Ramos (cell line): ENCODE results near the gene ZNF428.
"Not testable (repeated sequence)": the region's sequence is repeated elsewhere in the genome, so short reads cannot be mapped to it uniquely, and the experiment has no call there.

Experiments
- in situ Hi-C: fragments of 300-500 bp; cut with MboI; formaldehyde crosslinking; loops from one replicate; pipeline ENCODE4 v1.14.3; 2022; ENCODE audit warnings: low sequenced_read_pairs; ENCODE audit not compliant: unreplicated experiment

The ZNF428 gene

DNA sequence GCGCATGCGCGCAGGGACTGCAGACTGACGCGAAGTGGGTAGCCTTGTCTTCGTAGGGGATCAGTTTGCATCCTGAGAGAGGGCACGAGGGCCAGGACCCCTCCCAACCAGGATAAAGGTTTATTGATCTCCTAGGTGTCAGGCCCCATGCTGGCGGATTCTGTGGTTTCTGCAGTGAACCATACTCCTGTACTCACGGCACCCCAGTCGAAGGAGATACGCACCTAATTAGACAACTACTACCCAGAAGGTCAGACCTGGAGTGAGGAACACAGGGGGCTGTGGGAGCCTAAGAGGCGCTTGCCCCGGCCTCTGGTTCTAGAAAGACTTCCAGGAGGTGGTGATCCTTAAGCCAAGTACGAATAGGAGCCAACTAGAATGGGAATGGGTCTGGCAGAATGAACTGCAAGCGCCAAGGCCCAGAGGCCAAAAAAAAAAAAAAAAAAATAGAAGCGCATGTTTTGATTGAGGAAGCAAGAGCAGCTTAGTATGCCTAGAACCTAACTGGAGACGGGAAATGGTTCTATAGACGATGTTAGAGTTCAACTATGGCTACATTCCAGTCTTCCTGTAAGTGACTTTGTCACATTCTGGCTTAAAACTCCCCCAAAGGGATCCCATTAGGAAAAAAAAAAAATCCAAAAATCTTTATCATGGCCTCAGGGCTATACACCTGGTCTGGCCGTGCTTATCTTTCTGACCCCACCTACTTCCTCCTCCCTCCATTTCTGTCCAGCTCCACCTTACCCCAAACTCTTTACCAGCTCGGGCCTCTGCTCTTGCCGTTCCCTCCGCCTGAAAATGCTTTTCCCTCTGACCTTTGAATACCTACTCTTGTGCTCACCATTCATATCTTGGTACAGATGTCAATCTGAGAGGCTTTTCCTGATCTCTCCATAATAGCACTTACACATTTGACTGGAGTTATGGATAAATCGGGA is 902 bp upstream of the ZNF428 start:
- in situ Hi-C loops, result no loop called here

DNA sequence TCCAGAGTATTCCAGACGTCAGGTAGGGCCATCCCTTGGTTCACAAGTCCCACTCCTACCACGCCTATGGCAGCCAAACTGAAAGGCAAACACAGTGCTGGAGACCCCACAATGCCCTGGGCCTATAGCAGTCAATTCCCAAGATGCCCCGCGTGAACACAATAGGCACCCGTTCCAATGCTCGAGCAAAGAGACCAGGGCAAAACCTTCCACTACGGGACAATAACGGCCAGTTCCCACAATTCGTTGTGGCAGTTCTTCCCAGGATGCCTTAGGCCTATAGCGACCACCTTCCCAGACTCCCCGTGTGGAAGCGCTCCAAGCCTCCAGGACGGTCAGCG is 538 bp downstream of the ZNF428 start:
- in situ Hi-C loops, result no loop called here

DNA sequence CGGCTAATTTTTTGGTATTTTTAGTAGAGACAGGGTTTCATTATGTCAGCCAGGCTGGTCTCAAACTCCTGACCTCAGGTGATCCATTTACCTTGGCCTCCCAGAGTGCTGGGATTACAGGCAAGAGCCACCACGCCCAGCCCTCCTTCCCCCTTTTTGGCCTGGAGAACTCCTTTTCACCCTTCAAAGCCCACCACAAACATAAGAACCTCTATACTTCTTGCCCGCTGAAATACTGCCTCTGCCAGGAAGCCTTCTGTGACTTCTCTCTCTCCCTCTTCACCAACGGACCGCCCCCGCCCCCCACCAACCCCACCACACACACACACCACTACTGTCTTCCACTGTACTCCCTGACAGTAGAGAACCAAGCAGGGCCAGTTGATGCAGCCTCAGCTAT is 2.5 kb downstream of the ZNF428 start:
- in situ Hi-C loops, result no loop called here

DNA sequence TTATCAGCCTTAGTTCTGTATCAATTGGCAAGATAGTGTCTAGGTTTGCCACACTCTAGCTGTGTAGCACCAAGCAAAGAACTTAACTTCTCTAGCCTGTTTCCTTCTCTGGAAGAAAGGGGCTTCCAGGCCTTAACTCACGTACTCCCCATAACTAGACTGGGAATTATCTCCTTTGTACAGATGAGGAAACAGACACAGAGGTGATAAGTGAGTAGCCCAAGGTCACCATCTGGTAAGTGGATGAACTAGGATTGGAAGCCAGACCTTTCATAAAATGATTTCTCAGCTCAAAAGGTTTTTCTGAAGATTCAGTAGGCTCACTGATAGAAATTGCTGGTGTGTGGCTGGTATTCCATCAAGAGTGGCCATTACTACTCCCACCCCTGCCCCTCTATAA is 3.1 kb downstream of the ZNF428 start:
- in situ Hi-C loops, result no loop called here

DNA sequence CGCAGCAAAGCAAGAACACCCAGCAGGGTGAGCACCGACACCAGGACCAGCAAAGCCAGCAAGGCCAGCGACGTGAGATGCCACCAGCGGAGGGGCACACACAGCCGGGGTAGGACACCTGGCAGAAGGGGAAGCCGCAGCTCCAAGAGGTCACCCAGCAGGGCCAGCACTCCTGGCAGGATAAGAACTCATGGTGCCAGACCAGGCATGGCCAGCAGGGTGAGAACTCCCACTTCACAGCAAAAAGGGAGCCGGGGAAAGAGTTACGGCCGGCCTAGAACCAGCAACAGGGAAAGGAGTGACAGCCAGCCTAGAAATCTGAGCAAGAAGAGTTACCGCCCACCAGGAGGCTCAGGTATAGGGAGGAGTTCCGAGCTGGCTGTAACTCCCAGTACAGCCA is 7.1 kb downstream of the ZNF428 start:
- in situ Hi-C loops, result no loop called here

DNA sequence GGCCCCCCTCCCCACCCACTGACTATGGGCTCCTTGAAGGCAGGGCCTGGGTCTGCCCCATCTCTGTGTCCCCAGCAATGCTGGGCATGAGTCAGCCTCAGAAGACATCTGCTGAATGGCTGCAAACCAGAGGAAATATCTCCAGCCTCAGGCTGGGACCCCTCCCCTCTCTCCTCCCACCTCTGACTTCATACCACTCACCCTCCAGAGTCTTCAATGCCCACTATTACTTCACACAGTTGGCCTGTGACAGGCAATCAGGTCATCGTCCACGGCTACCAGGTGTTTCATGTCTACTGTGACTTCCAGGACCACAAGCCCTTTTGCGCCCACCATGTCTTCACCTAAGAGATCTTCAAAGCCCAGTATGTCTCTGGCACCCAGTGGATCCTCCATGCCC is 7.6 kb downstream of the ZNF428 start, which contains the start of gene SRRM5:
Gene SRRM5 (plus strand): TSS at position 301 of the 400 bp plus-strand sequence. CDS start 34 bp downstream, at position 335.
- in situ Hi-C loops, result no loop called here

DNA sequence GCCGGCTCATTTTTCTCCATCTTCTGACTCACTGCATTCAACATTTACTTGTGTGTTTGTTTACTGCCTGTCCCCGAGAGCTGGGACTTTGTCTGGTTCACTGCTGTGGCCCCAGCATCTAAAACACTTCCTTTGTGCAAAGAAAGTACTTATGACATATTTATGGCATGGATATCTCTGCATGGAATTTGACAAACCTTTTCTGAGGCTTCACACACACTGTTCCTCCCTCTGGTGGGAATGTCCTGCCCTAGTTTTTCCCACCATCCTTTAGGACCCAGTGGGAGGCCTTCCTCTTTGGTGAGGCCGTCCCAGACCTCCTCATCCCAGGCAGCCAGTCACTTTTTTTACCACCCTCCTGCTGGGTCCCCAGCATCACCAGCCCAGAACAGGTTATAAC is 8.9 kb downstream of the ZNF428 start:
- in situ Hi-C loops, result no loop called here

DNA sequence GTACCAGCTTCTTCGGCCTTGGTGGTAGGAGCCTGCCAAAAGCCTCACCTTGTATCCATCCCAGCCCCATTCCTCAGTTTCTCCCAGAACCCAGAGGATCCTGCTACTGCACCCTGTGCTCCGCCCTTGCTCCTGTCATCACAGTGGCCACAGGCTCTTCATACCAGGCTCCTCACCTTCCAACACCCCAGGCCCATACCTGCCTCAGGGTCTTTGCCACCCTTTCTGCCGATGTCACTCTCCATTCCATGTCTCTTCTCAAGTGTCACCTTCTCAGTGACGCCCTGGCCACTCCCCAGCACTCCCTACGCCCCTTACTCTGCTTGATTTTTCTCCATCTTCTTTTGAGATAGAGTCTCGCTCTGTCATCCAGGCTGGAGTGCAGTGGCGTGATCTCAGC is 9.6 kb downstream of the ZNF428 start:
- in situ Hi-C loops, result no loop called here

DNA sequence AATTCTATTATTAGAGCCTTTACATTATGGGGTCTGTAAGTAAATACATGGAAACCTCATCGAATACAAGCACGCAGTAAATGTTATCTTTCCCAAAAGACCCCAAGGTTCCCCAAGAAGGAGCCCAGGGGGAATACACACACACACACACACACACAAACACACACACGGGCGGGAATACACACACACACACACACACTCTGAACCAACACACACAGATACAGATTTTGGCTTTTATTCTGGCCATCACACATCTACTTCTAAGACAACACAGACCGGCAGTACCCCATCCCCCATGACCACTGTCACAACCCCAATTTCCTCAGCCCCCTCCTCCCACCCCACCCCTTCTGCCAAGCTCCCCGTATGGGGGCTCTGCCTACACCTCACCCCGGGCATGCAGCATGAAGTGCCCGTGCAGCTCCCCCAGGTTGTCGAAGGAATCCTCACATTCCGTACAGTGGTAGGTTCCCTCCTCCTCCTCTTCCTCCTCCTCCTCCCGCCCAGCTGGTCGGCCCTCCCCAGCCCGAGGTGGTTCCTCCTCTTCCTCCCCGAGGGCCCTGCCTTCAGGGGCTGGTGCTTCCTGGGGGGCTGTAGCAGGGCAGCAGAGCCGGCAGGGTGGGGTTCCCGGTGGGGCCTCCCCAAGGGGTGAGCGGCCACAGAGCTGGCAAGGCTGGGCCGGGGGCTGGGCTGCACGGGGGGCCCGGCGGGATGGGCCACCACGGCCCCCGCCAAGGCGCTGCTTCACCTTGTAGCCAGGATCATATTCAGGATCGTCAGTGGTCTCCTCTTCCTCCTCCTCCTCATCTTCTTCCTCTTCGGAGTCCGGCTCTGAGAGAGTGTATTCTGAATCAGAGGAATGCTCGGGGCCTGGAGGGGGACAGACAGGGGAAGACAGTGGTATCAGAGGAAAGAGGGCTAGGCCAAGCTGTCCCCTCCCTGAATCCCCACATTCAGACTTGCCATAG is 11.9 kb downstream of the ZNF428 start:
- in situ Hi-C loops, result no loop called here

DNA sequence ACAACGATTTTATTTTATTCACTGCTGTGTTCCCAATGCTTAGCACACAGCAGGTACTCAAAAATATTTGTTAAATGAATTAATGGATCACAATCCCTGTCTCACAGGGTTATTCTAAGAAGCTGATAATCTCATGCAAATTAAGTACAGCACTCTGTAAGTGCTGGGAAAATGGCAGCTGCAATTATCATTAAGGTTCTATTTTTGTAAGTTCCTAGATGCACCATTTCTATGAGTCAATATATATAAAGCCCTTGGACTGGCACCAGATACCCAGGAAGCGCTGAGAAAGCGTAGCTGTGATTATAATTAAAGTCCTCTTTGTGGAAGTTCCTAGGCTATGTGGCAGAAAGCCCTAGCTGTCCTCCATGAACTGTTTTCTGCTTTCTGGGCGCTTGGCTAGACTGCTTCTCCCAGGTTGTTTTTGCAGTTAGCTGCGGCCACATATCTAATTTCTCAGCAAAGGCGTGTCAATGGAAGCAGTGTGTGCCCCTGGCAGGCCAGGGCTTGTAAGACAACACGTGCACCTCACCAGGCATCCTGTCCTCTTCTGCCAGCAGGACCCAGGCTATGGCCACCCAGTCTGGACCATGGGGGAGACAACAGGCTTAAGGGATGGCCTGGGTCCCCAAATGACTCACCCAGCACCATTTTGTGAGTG is 12.7 kb downstream of the ZNF428 start:
- in situ Hi-C loops, result no loop called here

DNA sequence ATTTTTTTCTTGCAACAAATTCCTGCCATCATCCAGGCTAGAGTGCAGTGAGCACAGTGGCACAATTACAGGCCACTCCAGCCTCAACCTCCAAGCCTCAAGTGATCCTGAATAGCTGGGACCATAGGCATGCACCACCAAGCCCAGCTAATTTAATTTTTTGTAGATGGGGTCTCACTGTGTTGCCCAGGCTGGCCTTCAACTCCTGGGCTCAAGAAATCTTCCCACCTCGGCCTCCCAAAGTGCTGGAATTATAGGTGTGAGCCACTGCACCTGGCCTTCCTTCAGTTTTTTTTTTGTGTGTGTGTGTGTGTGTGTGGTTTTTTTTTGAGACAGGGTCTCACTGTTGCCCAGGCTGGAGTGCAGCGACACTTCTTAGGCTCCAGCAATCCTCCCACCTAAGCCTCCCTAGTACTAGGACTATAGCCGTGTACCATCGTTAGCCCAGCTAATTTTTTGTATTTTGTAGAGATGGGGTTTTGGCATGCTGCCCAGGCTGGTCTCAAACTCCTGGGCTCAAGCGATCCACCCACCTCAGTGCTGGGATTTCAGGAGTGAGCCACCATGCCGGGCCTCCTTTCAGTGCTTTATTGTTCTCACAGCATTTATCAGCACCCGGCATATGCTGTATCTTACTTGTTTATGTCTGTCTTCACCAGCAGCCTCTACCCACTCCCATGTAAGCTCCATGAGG is 13.4 kb downstream of the ZNF428 start:
- in situ Hi-C loops, result no loop called here

DNA sequence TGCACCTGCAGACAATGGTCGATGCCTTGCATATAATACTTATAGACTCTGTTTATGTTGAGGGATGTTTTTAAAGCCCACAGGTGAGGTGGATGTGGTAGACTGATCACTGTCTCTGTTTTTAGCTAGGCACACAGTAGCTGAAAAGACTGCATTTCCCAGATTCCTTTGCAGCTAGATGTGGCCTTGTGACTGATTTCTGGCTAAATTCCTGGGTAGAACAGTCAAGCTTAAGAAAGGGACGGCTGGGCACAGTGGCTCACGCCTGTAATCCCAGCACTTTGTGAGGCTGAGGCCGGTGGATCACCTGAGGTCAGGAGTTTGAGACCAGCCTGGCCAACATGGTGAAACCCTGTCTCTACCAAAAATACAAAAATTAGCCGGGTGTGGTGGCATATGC is 19.1 kb downstream of the ZNF428 start:
- in situ Hi-C loops, result not testable (repeated sequence)

DNA sequence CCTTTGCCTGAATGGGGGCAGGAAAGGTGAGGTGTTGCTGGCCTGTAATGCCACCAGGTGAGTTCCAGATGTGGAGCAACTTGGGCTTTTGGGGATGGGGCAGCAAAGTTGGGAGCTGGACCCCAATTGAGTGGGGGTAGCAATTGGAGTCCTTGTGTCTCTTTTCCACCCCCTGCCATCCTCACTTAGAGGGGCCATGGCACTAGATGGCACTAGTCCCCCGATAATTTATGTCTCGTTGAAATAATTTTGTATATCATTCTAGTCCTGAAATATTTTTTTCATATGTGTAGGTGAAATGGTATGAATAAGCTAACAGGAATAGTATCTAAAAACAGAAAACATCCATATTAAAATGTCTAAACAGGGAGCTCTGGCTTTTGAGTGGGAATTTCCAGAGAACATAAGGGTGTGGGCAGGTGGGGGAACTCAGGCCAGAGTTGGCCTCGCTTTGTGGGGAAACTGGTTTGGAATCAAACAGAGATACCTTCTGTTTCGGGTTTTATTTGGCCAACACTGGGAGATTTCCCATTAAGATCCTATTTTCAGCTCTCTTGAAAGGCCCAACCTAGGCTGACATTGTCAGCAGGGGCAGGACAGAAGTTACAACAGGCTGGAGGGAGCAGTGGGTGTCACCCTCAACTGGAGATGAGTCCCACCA is 19.7 kb downstream of the ZNF428 start:
- in situ Hi-C loops, result no loop called here

DNA sequence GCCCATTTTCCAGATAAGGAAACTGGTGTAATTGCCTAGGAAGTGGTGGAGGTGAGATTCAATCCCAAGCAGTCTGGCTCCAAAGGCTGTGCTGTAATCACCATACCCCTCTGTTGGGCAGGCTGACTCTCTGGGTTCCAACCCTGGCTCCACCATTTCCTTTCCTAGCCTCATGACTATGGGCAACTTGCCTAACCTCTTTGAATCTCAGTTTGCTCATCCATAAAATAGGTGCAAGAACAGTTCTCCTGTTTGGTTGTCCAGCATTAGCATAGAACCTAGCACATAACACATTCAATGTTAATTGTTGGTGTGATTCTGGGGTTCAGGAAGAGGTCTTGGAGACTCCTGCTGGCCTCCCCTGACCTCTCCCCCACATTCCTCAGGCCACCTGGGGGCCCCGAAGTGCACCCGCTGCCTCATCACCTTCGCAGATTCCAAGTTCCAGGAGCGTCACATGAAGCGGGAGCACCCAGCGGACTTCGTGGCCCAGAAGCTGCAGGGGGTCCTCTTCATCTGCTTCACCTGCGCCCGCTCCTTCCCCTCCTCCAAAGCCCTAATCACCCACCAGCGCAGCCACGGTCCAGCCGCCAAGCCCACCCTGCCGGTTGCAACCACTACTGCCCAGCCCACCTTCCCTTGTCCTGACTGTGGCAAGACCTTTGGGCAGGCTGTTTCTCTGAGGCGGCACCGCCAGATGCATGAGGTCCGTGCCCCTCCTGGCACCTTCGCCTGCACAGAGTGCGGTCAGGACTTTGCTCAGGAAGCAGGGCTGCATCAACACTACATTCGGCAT is 20.8 kb downstream of the ZNF428 start:
- in situ Hi-C loops, result no loop called here

DNA sequence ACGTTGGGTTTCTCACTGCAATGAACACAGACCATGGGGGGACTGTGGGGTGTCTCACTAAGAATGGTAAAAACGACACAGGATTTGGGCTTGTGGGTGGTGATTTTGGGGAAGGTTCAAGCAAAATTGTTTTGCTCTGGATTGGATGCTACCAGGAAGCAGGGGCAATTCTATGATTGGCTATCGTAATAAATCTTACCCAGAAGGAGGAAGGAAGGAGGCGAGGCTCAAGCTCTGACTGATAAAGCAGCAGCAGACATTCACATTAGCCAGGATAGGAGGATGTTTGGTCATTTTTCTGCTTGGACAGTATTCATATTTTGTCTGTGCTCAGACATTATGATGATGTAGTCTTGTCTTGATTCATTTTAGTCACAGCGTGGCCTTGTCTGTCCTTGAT is 21.6 kb downstream of the ZNF428 start:
- in situ Hi-C loops, result no loop called here

DNA sequence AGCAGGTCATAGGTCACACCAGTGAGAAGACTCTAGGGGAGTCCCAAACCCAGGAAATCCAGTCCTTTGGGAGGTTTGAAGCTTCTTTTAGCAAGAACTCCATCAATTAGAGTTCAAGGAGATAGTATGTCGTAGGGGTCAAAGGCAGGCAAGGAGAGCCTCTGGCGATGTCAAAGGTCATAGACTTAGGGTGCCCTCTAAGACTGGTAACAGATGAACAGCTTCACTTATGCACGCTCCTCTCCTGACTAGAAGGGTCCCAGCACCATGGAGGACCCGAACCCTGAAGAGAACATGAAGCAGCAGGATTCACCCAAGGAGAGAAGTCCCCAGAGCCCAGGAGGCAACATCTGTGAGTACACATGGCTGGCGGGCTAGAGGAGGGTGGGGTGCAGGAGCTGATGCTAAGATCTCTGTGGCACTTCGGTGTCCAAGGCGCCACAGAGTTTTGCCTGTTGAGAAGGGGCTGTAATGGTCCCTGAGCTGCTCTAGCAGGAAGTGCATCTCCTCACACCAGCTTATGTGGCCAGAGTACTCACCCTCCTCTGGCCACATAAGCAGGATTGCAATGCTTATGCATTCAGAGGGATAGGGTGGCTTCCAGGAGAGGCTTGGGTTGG is 22.5 kb downstream of the ZNF428 start:
- in situ Hi-C loops, result no loop called here

DNA sequence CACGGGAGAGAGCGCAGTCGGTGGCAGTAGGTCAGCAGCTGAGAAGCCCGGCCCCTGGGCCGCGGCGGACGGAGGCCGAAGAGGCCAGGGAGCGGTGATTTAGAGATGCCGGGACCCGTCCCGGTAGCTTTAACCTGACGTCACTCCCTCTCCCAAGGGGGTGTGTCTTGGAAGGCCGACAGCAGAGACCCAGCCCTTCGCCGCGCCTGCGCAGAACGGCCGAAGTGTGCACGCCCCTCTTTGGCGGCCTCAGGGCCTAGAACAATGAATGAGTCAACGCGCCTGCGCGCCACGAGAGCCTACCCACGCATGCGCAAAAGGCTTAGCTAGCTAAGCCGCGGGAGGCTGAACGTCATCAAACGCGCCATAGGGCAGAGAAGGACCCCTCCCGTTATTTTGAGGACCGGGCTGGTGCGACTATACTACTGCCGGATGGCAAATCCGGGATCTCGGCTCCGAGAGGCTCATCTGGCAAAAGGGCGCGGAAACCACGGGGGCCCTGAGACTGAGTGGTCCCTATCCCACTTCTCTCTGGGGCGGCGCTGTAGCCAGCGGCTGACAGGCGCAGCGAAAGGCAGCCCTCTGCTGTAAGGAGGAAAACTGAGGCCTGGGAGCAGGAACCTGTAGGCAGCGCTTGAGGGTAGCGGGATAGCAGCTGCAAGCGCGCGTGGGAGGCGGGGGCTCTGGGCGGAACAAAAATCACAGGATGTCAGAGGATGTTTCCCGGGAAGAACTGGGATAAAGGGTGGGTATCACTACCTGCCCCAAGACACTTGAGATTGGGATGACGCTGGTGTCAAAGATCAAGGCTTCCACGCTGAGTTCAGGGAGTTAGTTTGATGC is 23.2 kb downstream of the ZNF428 start, which contains the start of the genes IRGQ and ZNF576:
Gene IRGQ (minus strand): TSS at position 136 of the 843 bp plus-strand sequence. CDS start 796 bp downstream, outside the sequence.
Gene ZNF576 (plus strand): TSS at position 597 of the 843 bp plus-strand sequence. CDS start 514 bp downstream, outside the sequence.
- in situ Hi-C loops, result no loop called here
